IMR-90 (cell line): ENCODE results near the gene CTBP2. TPM values are rescaled to one million over a fixed set of nuclear protein-coding genes. Genes with fewer than 3 reads are reported as not detected.

ENCODE experiments used
- ATAC-seq: fragments of 200-7000 bp; cut with Tn5 transposase; 2 replicates; pipeline ENCODE4 v1.9.1; 2020; ENCODE audit warnings: low read depth, mild to moderate bottlenecking, moderate library complexity
- BruUV-seq: library from RNA; stranded (reverse); fragments of 400-500 nt; replicated peaks from 2 replicates; lab custom pipeline; 2021; lab: Mats Ljungman, UMichigan
- CTCF ChIA-PET: fragments of 300-600 bp; formaldehyde crosslinking; extraction: SDS; loops from one replicate; lab custom pipeline; 2021; ENCODE audit warnings: antibody characterized with exemption; lab: Yijun Ruan, JAX
- POLR2A ChIA-PET: fragments of 300-600 bp; sonication (Branson Sonifier 250); formaldehyde crosslinking; loops from one replicate; lab custom pipeline; 2022; ENCODE audit warnings: antibody characterized with exemption; ENCODE audit not compliant: unreplicated experiment; lab: Charles Lee
- DNase-seq: peaks from one replicate; pipeline ENCODE4 v3.0.0; 2013
- H2AFZ ChIP-seq: replicated peaks from 2 replicates; pipeline ENCODE3; 2013; ENCODE audit warnings: low read length, mild to moderate bottlenecking; ENCODE audit not compliant: poor library complexity
- H2AK5ac ChIP-seq: 2 replicates; pipeline ENCODE4 v1.6.1; 2013; ENCODE audit warnings: low read depth, low read length, inconsistent platforms
- H2AK9ac ChIP-seq: replicated peaks from 2 replicates; pipeline ENCODE3; 2013; ENCODE audit warnings: mild to moderate bottlenecking, low read depth, low read length, moderate library complexity; ENCODE audit not compliant: poor library complexity
- H2BK120ac ChIP-seq: 2 replicates; pipeline ENCODE4 v1.6.1; 2013; ENCODE audit warnings: low read depth, low read length, inconsistent platforms
- H2BK15ac ChIP-seq: 3 replicates; pipeline ENCODE4 v1.6.1; 2013; ENCODE audit warnings: low read depth, low read length, inconsistent platforms
- H2BK20ac ChIP-seq: 2 replicates; pipeline ENCODE4 v1.6.1; 2013; ENCODE audit warnings: low read depth, mild to moderate bottlenecking, inconsistent platforms, low read length, moderate library complexity
- H2BK5ac ChIP-seq: 2 replicates; pipeline ENCODE4 v1.6.1; 2013; ENCODE audit warnings: mild to moderate bottlenecking, low read depth, low read length, inconsistent platforms; ENCODE audit not compliant: poor library complexity, severe bottlenecking
- H3K14ac ChIP-seq: replicated peaks from 2 replicates; pipeline ENCODE4 v1.6.1; 2013; ENCODE audit warnings: low read depth, low read length, inconsistent platforms
- H3K18ac ChIP-seq: 2 replicates; pipeline ENCODE4 v1.6.1; 2013; ENCODE audit warnings: low read depth, low read length, control low read depth
- H3K23ac ChIP-seq: 2 replicates; pipeline ENCODE4 v1.6.1; 2013; ENCODE audit warnings: low read depth, low read length, inconsistent platforms
- H3K27ac ChIP-seq: 2 replicates; pipeline ENCODE4 v1.5.1; 2013; ENCODE audit warnings: mild to moderate bottlenecking, control low read depth, low read length; ENCODE audit not compliant: insufficient read depth
- H3K27me3 ChIP-seq: 2 replicates; pipeline ENCODE4 v1.6.1; 2013; ENCODE audit warnings: low read length; ENCODE audit not compliant: control insufficient read depth, insufficient read depth
- H3K36me3 ChIP-seq: 2 replicates; pipeline ENCODE4 v1.6.1; 2013; ENCODE audit warnings: low read length, mixed read lengths; ENCODE audit not compliant: control insufficient read depth, insufficient read depth
- H3K4ac ChIP-seq: 2 replicates; pipeline ENCODE4 v1.6.1; 2013; ENCODE audit warnings: low read depth, low read length, inconsistent platforms
- H3K4me1 ChIP-seq: 2 replicates; pipeline ENCODE4 v1.6.1; 2013; ENCODE audit warnings: low read length, mixed read lengths; ENCODE audit not compliant: control insufficient read depth, insufficient read depth
- H3K4me2 ChIP-seq: 2 replicates; pipeline ENCODE4 v1.6.1; 2013; ENCODE audit warnings: low read depth, mild to moderate bottlenecking, control low read depth, low read length, moderate library complexity
- H3K4me3 ChIP-seq: 2 replicates; pipeline ENCODE4 v1.5.1; 2013; ENCODE audit warnings: low read depth, mild to moderate bottlenecking, control low read depth, low read length, moderate library complexity; ENCODE audit not compliant: insufficient read depth
- H3K56ac ChIP-seq: 2 replicates; pipeline ENCODE4 v1.6.1; 2013; ENCODE audit warnings: low read length, inconsistent platforms; ENCODE audit not compliant: insufficient read depth; ENCODE audit errors: extremely low read depth
- H3K79me1 ChIP-seq, 2 experiments: 2 replicates each; pipeline ENCODE4 v1.6.1; 2013; ENCODE audit warnings: low read length in 2 of 2, inconsistent platforms in 1 of 2, low read depth in 1 of 2
- H3K9ac ChIP-seq: 2 replicates; pipeline ENCODE4 v1.6.1; 2013; ENCODE audit warnings: low read depth, low read length, control low read depth
- H3K9me1 ChIP-seq: 2 replicates; pipeline ENCODE4 v1.6.1; 2013; ENCODE audit warnings: low read length, inconsistent platforms; ENCODE audit not compliant: insufficient read depth
- H3K9me3 ChIP-seq: 2 replicates; pipeline ENCODE4 v1.6.1; 2013; ENCODE audit warnings: low read length; ENCODE audit not compliant: control insufficient read depth, insufficient read depth
- H4K20me1 ChIP-seq: 2 replicates; pipeline ENCODE4 v1.6.1; 2013; ENCODE audit warnings: low read length, inconsistent platforms; ENCODE audit not compliant: insufficient read depth
- H4K5ac ChIP-seq: 2 replicates; pipeline ENCODE4 v1.6.1; 2013; ENCODE audit warnings: mild to moderate bottlenecking, low read depth, low read length, control low read depth
- H4K8ac ChIP-seq, 2 experiments: 2 replicates each; pipeline ENCODE4 v1.6.1; 2013; ENCODE audit warnings: low read depth in 2 of 2, low read length in 2 of 2, control low read depth in 1 of 2, inconsistent platforms in 1 of 2
- H4K91ac ChIP-seq: 2 replicates; pipeline ENCODE4 v1.6.1; 2013; ENCODE audit warnings: low read depth, low read length, inconsistent platforms; ENCODE audit not compliant: insufficient read depth
- BHLHE40 ChIP-seq: fragments of 150-350 bp; IDR thresholded peaks from 2 replicates; pipeline ENCODE4 v1.6.1; 2016; ENCODE audit warnings: mild to moderate bottlenecking, low read depth, low read length
- CHD1 ChIP-seq: IDR thresholded peaks from 2 replicates; pipeline ENCODE4 v1.6.1; 2012; ENCODE audit warnings: low read depth, low read length, improper control_type of control experiment
- WGBS, 2 experiments: methylation state at CpG; one replicate each; pipeline versions ENCODE4 v1.1.5 to v1.1.7; 2013; ENCODE audit warnings: missing lambda C conversion rate in 2 of 2; ENCODE audit not compliant: insufficient read length in 1 of 2; ENCODE audit errors: extremely low coverage in 2 of 2; 5-methylcytosine and 5-hydroxymethylcytosine counted together
- dilution Hi-C: fragments of 300-500 bp; cut with HindIII; formaldehyde crosslinking; loops from one replicate; pipeline ENCODE4 v1.14.3; 2018; ENCODE audit warnings: low sequenced_read_pairs; ENCODE audit not compliant: unreplicated experiment
- in situ Hi-C: fragments of 300-500 bp; cut with MboI; formaldehyde crosslinking; loops from 3 replicates; pipeline ENCODE4 v1.14.3; 2019; ENCODE audit warnings: low sequenced_read_pairs, inconsistent platforms, mixed read lengths
- intact Hi-C: fragments of 100-400 bp; cut with micrococcal nuclease; formaldehyde crosslinking; loops from 2 replicates; pipeline ENCODE4 v1.10.0; 2022
- polyA plus RNA-seq, 3 experiments: library from polyadenylated mRNA; depleted of rRNA; stranded (reverse); fragments of >200 nt; gene quantifications; 2 replicates each; pipeline ENCODE4 v1.2.3, GENCODE V29; 2012; ENCODE audit warnings: low replicate concordance in 1 of 3
- total RNA-seq: library from RNA; depleted of rRNA; stranded (reverse); fragments of >200 nt; gene quantifications from 2 replicates; pipeline ENCODE4 v1.2.3, GENCODE V29; 2012
- TF ChIP-seq, protein P1 (sequence below): fragments of 150-350 bp; IDR thresholded peaks from 2 replicates; pipeline ENCODE4 v1.6.1; 2016; ENCODE audit warnings: low read depth, mild to moderate bottlenecking, low read length, moderate library complexity, borderline replicate concordance

CTBP2 gene
- total and polyA plus RNA-seq, 2 of the 4 experiments (the other 2 are of a cell fraction): 81.0 to 86.6 TPM

DNA sequence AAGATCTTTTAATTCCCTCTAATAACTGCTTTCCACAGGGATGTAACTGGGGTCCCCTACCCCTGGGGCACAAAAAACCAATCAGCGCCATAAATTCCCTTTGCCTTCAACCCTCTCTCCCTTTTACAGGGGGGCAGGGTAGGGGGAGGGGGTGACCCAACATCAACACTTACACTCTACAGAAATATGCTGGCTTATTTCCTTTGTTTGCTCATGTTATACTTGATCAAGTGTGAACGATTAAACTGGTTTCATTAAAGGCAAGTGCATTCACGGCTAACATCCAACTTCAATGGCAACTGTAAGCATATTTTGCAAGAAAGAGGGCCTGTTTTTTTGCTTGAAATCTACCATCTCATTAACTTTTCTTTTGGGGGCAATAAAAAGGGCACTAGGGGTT lies 2.9 kb downstream of the CTBP2 start:
- H3K23ac ChIP-seq: peak overlapping the region; percentile 74
- no peaks in the 10 kb centered on the region for H3K36me3 ChIP-seq
- H3K27ac ChIP-seq: no peak overlapping the region
- H3K27me3 ChIP-seq: no peaks in the 10 kb centered on the region
- dilution Hi-C loops: no loop called here
- intact Hi-C loops: loop anchor here (5.0 kb wide), 2 partner anchors 160 to 470 kb away; no protein-coding TSS in a partner anchor
- H4K20me1 ChIP-seq: peaks cover 59% of the 10 kb centered on the region
- H3K18ac ChIP-seq: no peak overlapping the region
- 0 out of 4 replicates have a peak overlapping the region, but pooled peaks of 1 of the 2 experiments have one; percentile 36 for H4K8ac ChIP-seq
- POLR2A ChIA-PET: no interaction called here
- CTCF ChIA-PET: no interaction called here
- H4K91ac ChIP-seq: no peak overlapping the region
- H3K4me3 ChIP-seq: peak overlapping the region; percentile 34
- BruUV-seq: no TSS peak
- peak overlapping the region; percentile 21; the same call in 1 of the 2 replicates for H3K9ac ChIP-seq
- DNase-seq: no peak
- H2BK15ac ChIP-seq: no peak overlapping the region
- peak overlapping the region; percentile 63 for H3K4me2 ChIP-seq
- no peak overlapping the region for H3K4ac ChIP-seq
- H3K4me1 ChIP-seq: peaks cover 25% of the 10 kb centered on the region
- peak overlapping the region; percentile 32; the same call in 1 of the 2 replicates for H3K56ac ChIP-seq
- no peak overlapping the region for H2AFZ ChIP-seq
- H4K5ac ChIP-seq: no peak overlapping the region
- no peak overlapping the region for H2AK9ac ChIP-seq
- no peak overlapping the region for H2AK5ac ChIP-seq
- no peak overlapping the region for H2BK5ac ChIP-seq
- in situ Hi-C loops: loop anchor here (10.0 kb wide), 1 partner anchor 103 kb away; no protein-coding TSS in a partner anchor
- ATAC-seq: no peak
- H3K9me1 ChIP-seq: peaks cover 14% of the 10 kb centered on the region
- no peak overlapping the region for H2BK120ac ChIP-seq
- H2BK20ac ChIP-seq: no peak overlapping the region
- H3K79me1 ChIP-seq: peaks cover 0 to 27% of the 10 kb centered on the region in 2 experiments; a peak in 3 of 4 replicates
- H3K9me3 ChIP-seq: no peaks in the 10 kb centered on the region
- TF ChIP-seq CHD1 (no peak), BHLHE40 (no peak)
- TF ChIP-seq, protein P1, sequence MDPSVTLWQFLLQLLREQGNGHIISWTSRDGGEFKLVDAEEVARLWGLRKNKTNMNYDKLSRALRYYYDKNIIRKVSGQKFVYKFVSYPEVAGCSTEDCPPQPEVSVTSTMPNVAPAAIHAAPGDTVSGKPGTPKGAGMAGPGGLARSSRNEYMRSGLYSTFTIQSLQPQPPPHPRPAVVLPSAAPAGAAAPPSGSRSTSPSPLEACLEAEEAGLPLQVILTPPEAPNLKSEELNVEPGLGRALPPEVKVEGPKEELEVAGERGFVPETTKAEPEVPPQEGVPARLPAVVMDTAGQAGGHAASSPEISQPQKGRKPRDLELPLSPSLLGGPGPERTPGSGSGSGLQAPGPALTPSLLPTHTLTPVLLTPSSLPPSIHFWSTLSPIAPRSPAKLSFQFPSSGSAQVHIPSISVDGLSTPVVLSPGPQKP: no peak
- no CpG with 5 or more reads among the region's 3 CpGs for WGBS, 2 experiments
- H3K14ac ChIP-seq: peak overlapping the region; percentile 65; the same call in 1 of the 2 replicates
